Fibroblast of lung (primary cell): ENCODE results near the gene CACFD1. TPM values are rescaled to one million over a fixed set of nuclear protein-coding genes. Genes with fewer than 3 reads are reported as not detected.

Experiments
- DNase-seq, 2 donors: peaks; one replicate each; pipeline versions ENCODE4 v3.0.0 to v3.0.0-alpha.2; 2010; ENCODE audit warnings: low read depth in 2 of 2
- H2AFZ ChIP-seq: 2 replicates; pipeline ENCODE4 v1.5.1; 2012; ENCODE audit warnings: low read length, control low read depth, inconsistent platforms
- H3K27ac ChIP-seq: 2 replicates; pipeline ENCODE4 v1.5.1; 2011; ENCODE audit warnings: low read length, control low read depth; ENCODE audit not compliant: insufficient read depth
- H3K27me3 ChIP-seq: 2 replicates; pipeline ENCODE4 v1.5.1; 2011; ENCODE audit warnings: mild to moderate bottlenecking, low read length; ENCODE audit not compliant: control insufficient read depth, insufficient read depth
- H3K36me3 ChIP-seq: 2 replicates; pipeline ENCODE4 v1.5.1; 2011; ENCODE audit warnings: low read length; ENCODE audit not compliant: control insufficient read depth, insufficient read depth
- H3K4me1 ChIP-seq: 2 replicates; pipeline ENCODE4 v1.5.1; 2011; ENCODE audit warnings: low read length; ENCODE audit not compliant: control insufficient read depth, insufficient read depth; ENCODE audit errors: extremely low read depth
- H3K4me2 ChIP-seq: 2 replicates; pipeline ENCODE4 v1.5.1; 2011; ENCODE audit warnings: low read length, control low read depth; ENCODE audit not compliant: insufficient read depth; ENCODE audit errors: extremely low read depth
- H3K4me3 ChIP-seq, 4 experiments: fragments of 200-600 bp in 1 of 4; sonication (generic) in 1 of 4; replicated peaks in 1 of 4; 2 replicates each; pipeline ENCODE4 v1.5.1; 2011 to 2016; ENCODE audit warnings: low read length in 4 of 4, low read depth in 3 of 4, mild to moderate bottlenecking in 3 of 4, control low read depth in 2 of 4, inconsistent platforms in 1 of 4, mixed read lengths in 1 of 4; ENCODE audit not compliant: insufficient read depth in 1 of 4; ENCODE audit errors: control extremely low read depth in 1 of 4
- H3K79me2 ChIP-seq: 2 replicates; pipeline ENCODE4 v1.5.1; 2012; ENCODE audit warnings: mild to moderate bottlenecking, low read length, inconsistent platforms; ENCODE audit not compliant: control insufficient read depth, insufficient read depth
- H3K9ac ChIP-seq: 2 replicates; pipeline ENCODE4 v1.5.1; 2011; ENCODE audit warnings: mild to moderate bottlenecking, low read length, control low read depth; ENCODE audit not compliant: insufficient read depth
- H3K9me3 ChIP-seq: 2 replicates; pipeline ENCODE4 v1.5.1; 2012; ENCODE audit warnings: low read depth, low read length; ENCODE audit not compliant: control insufficient read depth, insufficient read depth
- H4K20me1 ChIP-seq: 2 replicates; pipeline ENCODE4 v1.5.1; 2011; ENCODE audit warnings: low read length; ENCODE audit not compliant: control insufficient read depth, insufficient read depth; ENCODE audit errors: extremely low read depth
- EZH2 ChIP-seq: IDR thresholded peaks from 2 replicates; pipeline ENCODE4 v1.5.1; 2012; ENCODE audit warnings: low read length, control low read depth, mild to moderate bottlenecking; ENCODE audit errors: missing control alignments
- polyA plus RNA-seq, 2 donors: library from polyadenylated mRNA; depleted of rRNA in 1 of 2; stranded (reverse) in 1 of 2; unstranded in 1 of 2; fragments of >200 nt; gene quantifications; 2 replicates each; pipeline ENCODE4 v1.2.1, GENCODE V29; 2011 to 2012; ENCODE audit warnings: missing spikeins in 1 of 2
- total RNA-seq: library from RNA; depleted of rRNA; stranded (reverse); fragments of >200 nt; gene quantifications from 2 replicates; pipeline ENCODE4 v1.2.1, GENCODE V29; 2014
- TF ChIP-seq, protein P1 (sequence below), 2 donors: IDR thresholded peaks in 1 of 2; conservative IDR thresholded peaks in 1 of 2; 1 replicate in 1 of 2; 2 replicates in 1 of 2; pipeline ENCODE4 v1.5.1; 2011 to 2012; ENCODE audit warnings: low read length in 2 of 2, control low read depth in 1 of 2, inconsistent platforms in 1 of 2, low read depth in 1 of 2, mild to moderate bottlenecking in 1 of 2

The CACFD1 gene
- total and polyA plus RNA-seq, 2 donors (not counting 1 experiment from before 2014, with no cell fraction given) = 4.7 to 9.1 TPM

DNA sequence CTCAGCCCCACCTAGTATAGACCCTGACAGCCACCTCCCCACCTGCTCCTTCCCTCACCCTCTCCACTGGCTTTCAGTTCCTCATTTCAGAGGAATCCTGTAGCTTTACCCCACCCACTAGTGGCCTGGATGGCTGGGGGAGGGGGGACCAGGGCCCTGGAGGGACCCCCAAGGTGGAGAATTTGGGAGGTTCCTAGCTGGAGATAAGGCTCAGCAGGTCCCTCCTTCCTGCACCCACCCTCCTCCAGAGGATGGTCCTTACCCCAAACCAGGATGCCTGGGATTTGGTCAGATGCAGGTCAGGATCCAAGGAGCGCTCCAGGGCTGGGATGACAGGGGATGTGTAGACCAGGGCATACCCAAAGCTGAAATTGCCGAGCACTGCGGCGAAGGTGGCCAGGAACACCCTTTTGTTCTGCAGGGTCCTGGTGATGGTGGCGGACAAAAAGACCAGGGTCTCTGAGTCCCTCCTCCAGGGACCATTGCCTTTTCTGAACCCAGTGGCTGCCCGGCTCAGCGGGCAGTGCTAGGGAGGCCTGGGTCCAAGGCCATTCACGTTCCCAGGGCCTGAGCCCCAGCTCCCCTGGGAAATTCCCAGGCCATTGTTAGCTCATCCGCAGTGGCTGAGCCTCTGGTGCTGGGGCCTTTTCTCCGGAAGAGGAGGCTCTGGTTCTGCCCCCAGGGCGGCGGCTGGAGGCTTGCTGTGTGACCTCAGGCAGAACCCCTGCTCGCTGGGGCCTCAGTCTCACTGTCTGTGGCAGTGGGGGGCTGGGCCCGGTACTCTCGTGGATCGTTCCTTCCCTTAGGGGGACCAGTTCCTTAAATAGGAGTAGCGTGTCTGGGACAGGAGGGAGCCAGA lies 18.4 kb downstream of the CACFD1 start:
- Histone ChIP-seq H3K4me3 (peak overlapping the region; percentile 49 to 68 (median 60)), H4K20me1 (no peaks in the 10 kb centered on the region), H3K4me2 (peak overlapping the region; percentile 85), H3K36me3 (peaks cover 14% of the 10 kb centered on the region), H3K4me1 (no peaks in the 10 kb centered on the region), H2AFZ (peak overlapping the region; percentile 67), H3K9ac (peak overlapping the region; percentile 58), H3K27me3 (no peaks in the 10 kb centered on the region), H3K79me2 (no peaks in the 10 kb centered on the region), H3K27ac (no peak overlapping the region), H3K9me3 (no peaks in the 10 kb centered on the region)
- peak in 1 of 2 donors; percentile 8 for DNase-seq
- TF ChIP-seq, protein P1, sequence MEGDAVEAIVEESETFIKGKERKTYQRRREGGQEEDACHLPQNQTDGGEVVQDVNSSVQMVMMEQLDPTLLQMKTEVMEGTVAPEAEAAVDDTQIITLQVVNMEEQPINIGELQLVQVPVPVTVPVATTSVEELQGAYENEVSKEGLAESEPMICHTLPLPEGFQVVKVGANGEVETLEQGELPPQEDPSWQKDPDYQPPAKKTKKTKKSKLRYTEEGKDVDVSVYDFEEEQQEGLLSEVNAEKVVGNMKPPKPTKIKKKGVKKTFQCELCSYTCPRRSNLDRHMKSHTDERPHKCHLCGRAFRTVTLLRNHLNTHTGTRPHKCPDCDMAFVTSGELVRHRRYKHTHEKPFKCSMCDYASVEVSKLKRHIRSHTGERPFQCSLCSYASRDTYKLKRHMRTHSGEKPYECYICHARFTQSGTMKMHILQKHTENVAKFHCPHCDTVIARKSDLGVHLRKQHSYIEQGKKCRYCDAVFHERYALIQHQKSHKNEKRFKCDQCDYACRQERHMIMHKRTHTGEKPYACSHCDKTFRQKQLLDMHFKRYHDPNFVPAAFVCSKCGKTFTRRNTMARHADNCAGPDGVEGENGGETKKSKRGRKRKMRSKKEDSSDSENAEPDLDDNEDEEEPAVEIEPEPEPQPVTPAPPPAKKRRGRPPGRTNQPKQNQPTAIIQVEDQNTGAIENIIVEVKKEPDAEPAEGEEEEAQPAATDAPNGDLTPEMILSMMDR (conservative IDR thresholded peaks at IDR 0.05 in 1 of 2, IDR thresholded peaks at IDR 0.05 in 1 of 2; ENCODE audit: low read depth in 1 of 2, low read length in 2 of 2) = no peak
- no peak for TF ChIP-seq EZH2

DNA sequence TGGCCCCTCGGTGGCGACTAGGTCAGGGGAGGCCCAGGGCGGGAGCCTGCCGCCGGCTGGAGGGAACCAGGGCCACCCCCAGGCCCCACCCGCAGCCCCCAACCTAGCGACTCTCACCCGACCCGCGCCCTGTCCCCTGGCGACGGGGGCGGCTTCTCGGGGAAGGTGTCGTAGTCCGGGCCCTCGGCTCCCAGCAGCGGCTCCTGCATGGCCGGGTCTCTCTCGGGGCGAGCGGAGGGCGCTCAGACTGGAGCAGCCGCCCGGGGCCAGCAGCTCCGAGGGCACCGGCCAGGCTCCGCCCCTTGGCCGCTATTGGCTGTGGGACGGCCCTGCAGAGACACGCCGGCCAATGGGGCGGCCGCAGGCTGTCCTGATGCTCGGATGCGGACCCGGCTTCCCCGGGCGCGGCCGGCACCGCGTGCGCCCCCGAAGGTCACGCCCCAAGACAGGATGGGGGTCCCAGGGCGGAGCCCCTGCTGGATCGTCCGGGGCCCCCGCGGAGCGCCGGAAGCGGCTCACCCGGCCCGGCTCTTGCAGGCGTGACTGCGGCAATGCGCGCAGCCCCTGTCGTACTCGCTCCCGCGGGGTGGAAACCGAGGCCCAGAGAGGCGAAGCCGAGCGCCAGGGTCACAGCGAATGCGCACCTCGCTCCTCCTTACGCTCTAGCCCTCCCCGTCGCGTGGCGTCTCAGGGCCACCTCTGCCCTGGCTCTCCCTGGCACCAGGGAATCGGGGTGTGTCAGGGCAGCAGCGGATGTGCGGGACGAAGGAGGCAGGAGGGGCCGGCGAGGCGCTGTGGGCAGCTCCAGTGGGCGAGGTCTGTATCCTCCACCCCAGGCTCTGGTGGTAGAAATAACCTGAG lies 19.3 kb downstream of the CACFD1 start, which contains the start of gene SLC2A6:
TSS of gene SLC2A6 (minus strand) at position 249 of the 861 bp plus-strand sequence. CDS start at position 209, 40 bp downstream.
- H3K4me2 ChIP-seq = peak within 1 kb of the TSS; percentile 94
- H2AFZ ChIP-seq = peak within 1 kb of the TSS; percentile 99
- H3K27ac ChIP-seq = no peak within 1 kb of the TSS
- H3K27me3 ChIP-seq = no peaks in the 10 kb centered on the region
- peak within 1 kb of the TSS; percentile 58 for H3K9ac ChIP-seq
- H3K4me1 ChIP-seq = no peaks in the 10 kb centered on the region
- no peaks in the 10 kb centered on the region for H3K79me2 ChIP-seq
- peak within 1 kb of the TSS; percentile 49 to 68 (median 60) for H3K4me3 ChIP-seq
- TF ChIP-seq, protein P1 (conservative IDR thresholded peaks at IDR 0.05 in 1 of 2, IDR thresholded peaks at IDR 0.05 in 1 of 2; ENCODE audit: low read depth in 1 of 2, low read length in 2 of 2) = no peak
- TF ChIP-seq EZH2 = no peak
- no peaks in the 10 kb centered on the region for H3K9me3 ChIP-seq
- peak; percentile 62 to 74 for DNase-seq
- H4K20me1 ChIP-seq = no peaks in the 10 kb centered on the region
- H3K36me3 ChIP-seq = peaks cover 11% of the 10 kb centered on the region

DNA sequence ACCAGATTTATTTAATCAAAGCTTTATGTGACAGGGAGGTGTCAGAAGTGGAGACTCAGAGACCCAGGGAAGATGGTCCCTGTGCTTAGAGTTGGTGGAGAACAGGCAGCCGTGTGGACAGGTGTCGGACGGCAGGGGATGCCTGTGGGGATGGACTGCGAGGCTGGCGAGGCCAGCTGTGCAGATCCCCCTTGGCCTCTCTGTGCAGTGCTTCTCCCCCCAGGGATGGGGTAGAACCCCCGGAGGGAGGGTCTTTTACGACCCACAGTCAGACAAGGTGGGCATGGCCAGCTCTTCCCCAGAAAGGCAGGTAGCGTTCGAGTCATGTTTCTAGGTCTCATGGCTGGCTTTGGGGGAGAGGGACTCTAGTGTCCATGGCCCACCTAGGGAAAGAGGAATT lies 23.8 kb downstream of the CACFD1 start:
- no peaks in the 10 kb centered on the region for H3K4me1 ChIP-seq
- no peak for DNase-seq

More for the DNA sequence above, 23.8 kb downstream of the CACFD1 start:
- no peak overlapping the region for H3K4me2 ChIP-seq
- no peak overlapping the region for H2AFZ ChIP-seq
- H3K27me3 ChIP-seq = no peaks in the 10 kb centered on the region
- H4K20me1 ChIP-seq = no peaks in the 10 kb centered on the region
- H3K27ac ChIP-seq = no peak overlapping the region
- H3K9me3 ChIP-seq = no peaks in the 10 kb centered on the region
- H3K9ac ChIP-seq = no peak overlapping the region
- H3K4me3 ChIP-seq = no peak overlapping the region
- H3K36me3 ChIP-seq = no peaks in the 10 kb centered on the region
- no peaks in the 10 kb centered on the region for H3K79me2 ChIP-seq
- TF ChIP-seq EZH2 = no peak
- TF ChIP-seq, protein P1 (conservative IDR thresholded peaks at IDR 0.05 in 1 of 2, IDR thresholded peaks at IDR 0.05 in 1 of 2; ENCODE audit: low read depth in 1 of 2, low read length in 2 of 2) = no peak
